HepG2 (cell line): ENCODE data around the gene ABCA2.

ENCODE experiments used
- ATF2 ChIP-seq: sonication (generic); formaldehyde crosslinking; IDR thresholded peaks from 2 replicates; pipeline ENCODE4 v1.4.0; 2020; ENCODE audit warnings: missing genetic modification reagents
- CBX2 ChIP-seq, 2 experiments: fragments of 200-600 bp in 1 of 2; sonication (generic); formaldehyde crosslinking in 1 of 2; IDR thresholded peaks; 2 replicates each; pipeline versions ENCODE4 v1.7.0 to v1.8.1; 2018 to 2022; ENCODE audit warnings: low read depth in 2 of 2, low read length in 1 of 2, mild to moderate bottlenecking in 1 of 2, missing genetic modification reagents in 1 of 2
- POLR2A ChIP-seq, 2 experiments: IDR thresholded peaks; 2 replicates each; pipeline ENCODE4 v1.6.1; 2011; ENCODE audit warnings: low read depth in 2 of 2, low read length in 2 of 2, mild to moderate bottlenecking in 1 of 2, moderate library complexity in 1 of 2; ENCODE audit not compliant: insufficient read depth in 1 of 2
- SIN3A ChIP-seq: IDR thresholded peaks from 2 replicates; pipeline ENCODE4 v1.6.1; 2011; ENCODE audit warnings: low read depth, mild to moderate bottlenecking, control low read depth, low read length, borderline replicate concordance
- SUZ12 ChIP-seq: fragments of 150-350 bp; IDR thresholded peaks from 2 replicates; pipeline ENCODE4 v1.6.1; 2014; ENCODE audit warnings: low read depth, low read length
- TCF7 ChIP-seq: sonication (generic); IDR thresholded peaks from 2 replicates; pipeline ENCODE4 v1.6.1; 2016; ENCODE audit warnings: antibody characterized with exemption, low read depth
- ZBTB8A ChIP-seq: sonication (generic); formaldehyde crosslinking; IDR thresholded peaks from 2 replicates; pipeline ENCODE4 v1.4.0; 2020; ENCODE audit warnings: mild to moderate bottlenecking, low read depth, missing genetic modification reagents, borderline replicate concordance
- ZNF24 ChIP-seq: fragments of 450-650 bp; IDR thresholded peaks from 2 replicates; pipeline ENCODE4 v1.6.1; 2017; ENCODE audit warnings: antibody characterized with exemption, mild to moderate bottlenecking
- TF ChIP-seq, protein P1 (sequence below): sonication (generic); formaldehyde crosslinking; IDR thresholded peaks from 2 replicates; pipeline ENCODE4 v1.5.0; 2020; ENCODE audit warnings: mild to moderate bottlenecking, missing genetic modification reagents, borderline replicate concordance

DNA sequence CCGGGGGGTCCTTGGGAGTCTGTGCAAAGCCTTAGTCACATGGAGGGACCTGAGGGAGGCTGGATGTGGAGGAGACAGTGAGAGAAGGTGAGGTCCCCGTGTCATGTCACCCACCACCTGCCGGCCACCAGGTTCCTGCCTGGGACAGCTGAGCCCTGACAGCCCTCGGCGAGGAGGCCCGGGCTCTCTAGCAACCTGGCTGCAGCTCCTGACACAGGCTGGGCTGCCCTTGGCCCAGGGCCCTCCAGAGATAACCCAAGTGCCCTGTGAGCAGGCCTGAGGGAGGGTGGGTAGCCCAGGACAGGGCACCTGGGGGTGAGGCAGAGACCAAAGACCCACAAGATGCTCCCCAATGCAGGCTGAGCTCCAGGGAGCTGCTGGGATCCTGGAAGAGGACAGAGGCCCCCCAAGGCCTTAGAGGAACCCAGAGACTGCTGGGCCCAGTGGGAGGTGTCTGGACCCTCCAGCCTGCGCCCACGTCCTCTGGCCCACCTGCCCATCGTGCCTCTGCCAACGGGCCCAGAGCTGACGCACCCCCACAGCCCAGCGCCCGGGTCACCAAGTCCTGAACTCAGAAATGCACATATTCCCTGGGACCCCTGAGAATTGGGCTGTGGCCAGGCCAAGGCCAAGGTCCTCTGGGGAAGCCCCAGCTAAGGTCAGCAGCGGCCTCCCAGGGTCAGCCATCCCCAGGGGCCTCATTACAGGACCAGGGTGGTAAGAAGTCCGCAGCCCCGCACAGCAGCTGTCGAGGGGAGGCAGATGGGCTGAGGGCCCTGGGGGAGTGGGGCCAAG, 59.5 kb downstream of the ABCA2 start:
- TF ChIP-seq ZNF24 (no peak), CBX2 (IDR thresholded peaks at IDR 0.05; ENCODE audit: low read depth, low read length) (no peak), CBX2 (CRISPR knock-in tag; IDR thresholded peaks at IDR 0.05; ENCODE audit: low read depth) (no peak), TCF7 (no peak), POLR2A (IDR thresholded peaks at IDR 0.05; ENCODE audit: insufficient read depth in 1 of 2, low read depth in 2 of 2, low read length in 2 of 2) (no peak), ZBTB8A (CRISPR knock-in tag) (no peak), ATF2 (no peak), SIN3A (no peak), SUZ12 (no peak)
- TF ChIP-seq, protein P1, sequence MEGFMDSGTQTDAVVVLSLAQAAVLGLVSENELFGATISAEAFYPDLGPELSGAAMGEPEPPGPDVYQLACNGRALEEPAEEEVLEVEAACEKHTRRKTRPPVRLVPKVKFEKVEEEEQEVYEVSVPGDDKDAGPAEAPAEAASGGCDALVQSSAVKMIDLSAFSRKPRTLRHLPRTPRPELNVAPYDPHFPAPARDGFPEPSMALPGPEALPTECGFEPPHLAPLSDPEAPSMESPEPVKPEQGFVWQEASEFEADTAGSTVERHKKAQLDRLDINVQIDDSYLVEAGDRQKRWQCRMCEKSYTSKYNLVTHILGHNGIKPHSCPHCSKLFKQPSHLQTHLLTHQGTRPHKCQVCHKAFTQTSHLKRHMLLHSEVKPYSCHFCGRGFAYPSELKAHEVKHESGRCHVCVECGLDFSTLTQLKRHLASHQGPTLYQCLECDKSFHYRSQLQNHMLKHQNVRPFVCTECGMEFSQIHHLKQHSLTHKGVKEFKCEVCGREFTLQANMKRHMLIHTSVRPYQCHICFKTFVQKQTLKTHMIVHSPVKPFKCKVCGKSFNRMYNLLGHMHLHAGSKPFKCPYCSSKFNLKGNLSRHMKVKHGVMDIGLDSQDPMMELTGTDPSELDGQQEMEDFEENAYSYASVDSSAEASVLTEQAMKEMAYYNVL (CRISPR knock-in tag): no peak
